Upper lobe of left lung (tissue), 6 donors: ENCODE results near the gene RASGRP3. TPM values are rescaled to one million over a fixed set of nuclear protein-coding genes. Genes with fewer than 3 reads are reported as not detected.

Experiments
- ATAC-seq, 2 donors: fragments of 200-7000 bp; cut with Tn5 transposase; one replicate each; pipeline ENCODE4 v1.9.1; 2022; ENCODE audit warnings: mild to moderate bottlenecking in 2 of 2, moderate library complexity in 2 of 2; ENCODE audit not compliant: low FRiP score in 2 of 2
- DNase-seq, 2 donors: peaks; one replicate each; pipeline ENCODE4 v3.0.0-alpha.2; 2019 to 2020
- H3K27ac ChIP-seq, 4 donors: fragments of 200-600 bp; sonication (generic); one replicate each; pipeline ENCODE4 v1.5.1; 2016 to 2019
- H3K27me3 ChIP-seq, 4 donors: fragments of 200-600 bp; sonication (generic); one replicate each; pipeline ENCODE4 v1.5.1; 2017 to 2019
- H3K36me3 ChIP-seq, 4 donors: fragments of 200-600 bp; sonication (generic); one replicate each; pipeline ENCODE4 v1.5.1; 2016 to 2019
- H3K4me1 ChIP-seq, 4 donors: fragments of 200-600 bp; sonication (generic); one replicate each; pipeline ENCODE4 v1.5.1; 2018 to 2019
- H3K4me3 ChIP-seq, 4 donors: fragments of 200-600 bp; sonication (generic); one replicate each; pipeline ENCODE4 v1.5.1; 2017 to 2019; ENCODE audit warnings: mild to moderate bottlenecking in 2 of 4, moderate library complexity in 1 of 4
- H3K9me3 ChIP-seq, 4 donors: fragments of 200-600 bp; sonication (generic); one replicate each; pipeline ENCODE4 v1.5.1; 2018 to 2019
- CTCF ChIP-seq, 6 experiments: fragments of 450-650 bp in 4 of 6; fragments of 200-600 bp in 2 of 6; sonication (generic) in 2 of 6; IDR thresholded peaks; one replicate each; pipeline ENCODE4 v1.5.1; 2016 to 2019; ENCODE audit warnings: antibody characterized with exemption in 6 of 6
- EP300 ChIP-seq, 4 donors: sonication (generic); formaldehyde crosslinking; IDR thresholded peaks; one replicate each; pipeline ENCODE4 v1.5.1; 2017; ENCODE audit warnings: antibody characterized with exemption in 4 of 4, control low read depth in 2 of 4
- POLR2A ChIP-seq, 4 donors: fragments of 450-650 bp; IDR thresholded peaks; one replicate each; pipeline ENCODE4 v1.5.1; 2016 to 2017; ENCODE audit warnings: antibody characterized with exemption in 4 of 4, mild to moderate bottlenecking in 2 of 4
- POLR2AphosphoS5 ChIP-seq, 2 donors: sonication (generic); formaldehyde crosslinking; IDR thresholded peaks; one replicate each; pipeline ENCODE4 v1.5.1; 2017; ENCODE audit warnings: antibody characterized with exemption in 2 of 2
- WGBS, 2 donors: methylation state at CpG; one replicate each; pipeline ENCODE4 v1.1.5; 2017 to 2018; 5-methylcytosine and 5-hydroxymethylcytosine counted together
- total RNA-seq, 6 donors: library from RNA; depleted of rRNA in 4 of 6; stranded (reverse); fragments of >200 nt in 4 of 6; gene quantifications; one replicate each; pipeline versions ENCODE4 v1.1.0 to v1.2.1, GENCODE V29; 2016 to 2021
- donor health status: DM: no; HTN: no; CAD: no; lungs with moderate emphysema.
- donor health status: DM: no; HTN: yes; CAD: no; lungs with severe emphysema.

The RASGRP3 gene
- total RNA-seq, 6 donors from 2014 or later, result 7.0 to 34.6 (median 14.1) TPM

- Histone ChIP-seq H3K27ac (no peak overlapping the region), H3K4me1 (peaks cover 0 to 5% (median 0%) of the 10 kb centered on the region in 4 donors), H3K36me3 (no peaks in the 10 kb centered on the region), H3K4me3 (no peak overlapping the region), H3K27me3 (no peaks in the 10 kb centered on the region), H3K9me3 (no peaks in the 10 kb centered on the region)
- no peak for ATAC-seq
- DNase-seq, result no peak
- 87 to 89% methylated on average over 6 of the region's 6 CpGs for WGBS, 2 donors
- TF ChIP-seq CTCF (IDR thresholded peaks at IDR 0.05) (no peak), EP300 (IDR thresholded peaks at IDR 0.05) (no peak), POLR2AphosphoS5 (IDR thresholded peaks at IDR 0.05) (no peak), POLR2A (IDR thresholded peaks at IDR 0.05) (no peak)
Measured at GRCh38 chr2:33529771-33530481, 53.5 kb downstream of the RASGRP3 start.

GRCh38 chr2:33530690-33531548 is 54.5 kb downstream of the RASGRP3 start:
- Histone ChIP-seq H3K4me1 (peaks cover 0 to 5% (median 0%) of the 10 kb centered on the region in 4 donors), H3K9me3 (no peaks in the 10 kb centered on the region), H3K36me3 (peaks cover 0 to 3% (median 0%) of the 10 kb centered on the region in 4 donors), H3K27ac (no peak overlapping the region), H3K4me3 (no peak overlapping the region), H3K27me3 (no peaks in the 10 kb centered on the region)
- DNase-seq (no peak), ATAC-seq (no peak)
- no peak for TF ChIP-seq POLR2A (IDR thresholded peaks at IDR 0.05)
- no peak for TF ChIP-seq EP300 (IDR thresholded peaks at IDR 0.05)
- TF ChIP-seq CTCF (IDR thresholded peaks at IDR 0.05), result no peak
- no peak for TF ChIP-seq POLR2AphosphoS5 (IDR thresholded peaks at IDR 0.05)
- 80 to 88% methylated on average over 9 to 10 of the region's 10 CpGs for WGBS, 2 donors

- Histone ChIP-seq H3K27me3 (no peaks in the 10 kb centered on the region), H3K36me3 (peaks cover 0 to 4% (median 0%) of the 10 kb centered on the region in 4 donors), H3K9me3 (peaks cover 0 to under 1% (median 0%) of the 10 kb centered on the region in 4 donors), H3K4me1 (peaks cover 0 to 5% (median 0%) of the 10 kb centered on the region in 4 donors), H3K4me3 (no peak overlapping the region), H3K27ac (peak overlapping the region in 1 of 4 donors; percentile 15)
- ATAC-seq (no peak), DNase-seq (no peak)
- TF ChIP-seq POLR2AphosphoS5 (IDR thresholded peaks at IDR 0.05) (no peak), EP300 (IDR thresholded peaks at IDR 0.05) (no peak), CTCF (IDR thresholded peaks at IDR 0.05) (no peak), POLR2A (IDR thresholded peaks at IDR 0.05) (no peak)
- WGBS, 2 donors, result 76 to 86% methylated on average over 2 to 3 of the region's 3 CpGs
Measured at GRCh38 chr2:33531549-33532059, 55.2 kb downstream of the RASGRP3 start.

GRCh38 chr2:33532146-33532545 is 55.7 kb downstream of the RASGRP3 start:
- DNase-seq, result no peak
- Histone ChIP-seq H3K36me3 (peaks cover 0 to 7% (median 0%) of the 10 kb centered on the region in 4 donors), H3K4me1 (peaks cover 0 to 5% (median 0%) of the 10 kb centered on the region in 4 donors), H3K4me3 (no peak overlapping the region), H3K9me3 (peaks cover 0 to 5% (median 0%) of the 10 kb centered on the region in 4 donors), H3K27ac (peak overlapping the region in 1 of 4 donors; percentile 15), H3K27me3 (no peaks in the 10 kb centered on the region)
- no peak for ATAC-seq
- 55 to 66% methylated on average over 8 of the region's 8 CpGs for WGBS, 2 donors
- TF ChIP-seq POLR2AphosphoS5 (IDR thresholded peaks at IDR 0.05) (no peak), CTCF (IDR thresholded peaks at IDR 0.05) (no peak)
